IPS-18c (cell line): ENCODE results near the gene PDE9A.
"Not testable (repeated sequence)": the region's sequence is repeated elsewhere in the genome, so short reads cannot be mapped to it uniquely, and the experiment has no call there.

ENCODE experiments used
- H3K4me3 ChIP-seq: 2 replicates; pipeline ENCODE4 v1.7.0; 2013; ENCODE audit warnings: low read depth, mild to moderate bottlenecking, low read length, moderate library complexity; ENCODE audit not compliant: insufficient read depth
- H3K9me3 ChIP-seq: one replicate; pipeline ENCODE4 v1.6.1; 2013; ENCODE audit warnings: mild to moderate bottlenecking, low read length, moderate library complexity; ENCODE audit not compliant: control insufficient read depth, insufficient read depth

The PDE9A gene

GRCh38 chr21:42653231-42654061 is at the start of gene PDE9A:
TSS of gene PDE9A (plus strand) at chr21:42653621. CDS start at chr21:42653815, 194 bp downstream.
- Histone ChIP-seq H3K9me3 (peaks cover 2% of the 10 kb centered on the region), H3K4me3 (peak within 1 kb of the TSS; percentile 76)

- no peak overlapping the region for H3K4me3 ChIP-seq
- H3K9me3 ChIP-seq = no peaks in the 10 kb centered on the region
Observed at GRCh38 chr21:42607102-42607501, 46.3 kb upstream of the PDE9A start.

GRCh38 chr21:42607525-42608102 is 45.8 kb upstream of the PDE9A start:
- H3K9me3 ChIP-seq = no peaks in the 10 kb centered on the region
- no peak overlapping the region for H3K4me3 ChIP-seq

GRCh38 chr21:42608446-42608845 is 45.0 kb upstream of the PDE9A start:
- Histone ChIP-seq H3K9me3 (no peaks in the 10 kb centered on the region), H3K4me3 (no peak overlapping the region)

- no peaks in the 10 kb centered on the region for H3K9me3 ChIP-seq
Observed at GRCh38 chr21:42609811-42610210, 43.6 kb upstream of the PDE9A start.

GRCh38 chr21:42611852-42612251 is 41.6 kb upstream of the PDE9A start:
- no peaks in the 10 kb centered on the region for H3K9me3 ChIP-seq
- no peak overlapping the region for H3K4me3 ChIP-seq

More at GRCh38 chr21:42609811-42610210, 43.6 kb upstream of the PDE9A start:
- no peak overlapping the region for H3K4me3 ChIP-seq

GRCh38 chr21:42612390-42612789 is 41.0 kb upstream of the PDE9A start:
- no peak overlapping the region for H3K4me3 ChIP-seq

GRCh38 chr21:42613756-42614155 is 39.7 kb upstream of the PDE9A start:
- Histone ChIP-seq H3K9me3 (no peaks in the 10 kb centered on the region), H3K4me3 (no peak overlapping the region)

More at GRCh38 chr21:42612390-42612789, 41.0 kb upstream of the PDE9A start:
- no peaks in the 10 kb centered on the region for H3K9me3 ChIP-seq

- Histone ChIP-seq H3K9me3 (no peaks in the 10 kb centered on the region), H3K4me3 (no peak overlapping the region)
Observed at GRCh38 chr21:42614396-42614795, 39.0 kb upstream of the PDE9A start.

- no peaks in the 10 kb centered on the region for H3K9me3 ChIP-seq
- no peak overlapping the region for H3K4me3 ChIP-seq
Observed at GRCh38 chr21:42614811-42615351, 38.5 kb upstream of the PDE9A start.

- not testable (repeated sequence) for H3K4me3 ChIP-seq, H3K9me3 ChIP-seq
Observed at GRCh38 chr21:42615377-42615776, 38.0 kb upstream of the PDE9A start.

- Histone ChIP-seq H3K4me3 (no peak overlapping the region), H3K9me3 (no peaks in the 10 kb centered on the region)
Observed at GRCh38 chr21:42615924-42616323, 37.5 kb upstream of the PDE9A start.

GRCh38 chr21:42616446-42616845 is 37.0 kb upstream of the PDE9A start:
- Histone ChIP-seq H3K4me3 (no peak overlapping the region), H3K9me3 (no peaks in the 10 kb centered on the region)

- Histone ChIP-seq H3K9me3 (no peaks in the 10 kb centered on the region), H3K4me3 (no peak overlapping the region)
Observed at GRCh38 chr21:42616941-42617340, 36.5 kb upstream of the PDE9A start.

GRCh38 chr21:42617486-42617885 is 35.9 kb upstream of the PDE9A start:
- Histone ChIP-seq H3K4me3 (no peak overlapping the region), H3K9me3 (no peaks in the 10 kb centered on the region)

- no peaks in the 10 kb centered on the region for H3K9me3 ChIP-seq
Observed at GRCh38 chr21:42618707-42619102, 34.7 kb upstream of the PDE9A start.

GRCh38 chr21:42619166-42619565 is 34.3 kb upstream of the PDE9A start:
- H3K4me3 ChIP-seq = no peak overlapping the region
- no peaks in the 10 kb centered on the region for H3K9me3 ChIP-seq

More at GRCh38 chr21:42618707-42619102, 34.7 kb upstream of the PDE9A start:
- H3K4me3 ChIP-seq = no peak overlapping the region

GRCh38 chr21:42619841-42620240 is 33.6 kb upstream of the PDE9A start:
- Histone ChIP-seq H3K9me3 (no peaks in the 10 kb centered on the region), H3K4me3 (no peak overlapping the region)
